Heart right ventricle (tissue), 16 donors: ENCODE results near the gene GTF3A. TPM values are rescaled to one million over a fixed set of nuclear protein-coding genes. Genes with fewer than 3 reads are reported as not detected.

Source experiments
- ATAC-seq, 8 donors: fragments of 200-7000 bp; cut with Tn5 transposase; one replicate each; pipeline ENCODE4 v1.9.1; 2020; ENCODE audit warnings: mild to moderate bottlenecking in 8 of 8, moderate library complexity in 8 of 8, moderate number of reproducible peaks in 1 of 8
- DNase-seq, 2 donors: peaks; one replicate each; pipeline ENCODE4 v3.0.0-alpha.2; 2020
- H3K27ac ChIP-seq, 10 donors: fragments of 200-600 bp; sonication (generic) in 2 of 10; one replicate each; pipeline versions ENCODE4 v1.5.0 to v1.8.0; 2020 to 2022; ENCODE audit warnings: mild to moderate bottlenecking in 3 of 10
- H3K27me3 ChIP-seq, 7 donors: fragments of 200-600 bp; one replicate each; pipeline ENCODE4 v1.8.0; 2021 to 2022; ENCODE audit warnings: mild to moderate bottlenecking in 2 of 7
- H3K36me3 ChIP-seq, 9 donors: fragments of 200-600 bp; sonication (generic) in 1 of 9; one replicate each; pipeline versions ENCODE4 v1.5.0 to v1.8.0; 2020 to 2022; ENCODE audit warnings: mild to moderate bottlenecking in 2 of 9
- H3K4me1 ChIP-seq, 9 donors: fragments of 200-600 bp; sonication (generic) in 1 of 9; one replicate each; pipeline versions ENCODE4 v1.5.0 to v1.8.0; 2020 to 2022; ENCODE audit warnings: mild to moderate bottlenecking in 4 of 9
- H3K4me3 ChIP-seq, 10 donors: fragments of 200-600 bp; sonication (generic) in 2 of 10; one replicate each; pipeline versions ENCODE4 v1.5.0 to v1.8.0; 2020 to 2022; ENCODE audit warnings: mild to moderate bottlenecking in 7 of 10, moderate library complexity in 2 of 10
- H3K9me3 ChIP-seq, 11 donors: fragments of 200-600 bp in 10 of 11; sonication (generic) in 2 of 11; one replicate each; pipeline versions ENCODE4 v1.5.0 to v1.8.0; 2013 to 2022; ENCODE audit warnings: mild to moderate bottlenecking in 2 of 11, control low read depth in 1 of 11, moderate library complexity in 1 of 11
- CTCF ChIP-seq, 9 donors: fragments of 200-600 bp; sonication (generic) in 2 of 9; IDR thresholded peaks; one replicate each; pipeline versions ENCODE4 v1.5.0 to v1.8.0; 2021 to 2022; ENCODE audit warnings: antibody characterized with exemption in 9 of 9, mild to moderate bottlenecking in 5 of 9, moderate library complexity in 1 of 9
- WGBS, 2 donors: extraction: QIAGEN DNeasy Blood & Tissue Kit; methylation state at CpG; one replicate each; pipeline ENCODE4 v1.1.7; 2013; ENCODE audit warnings: inconsistent platforms in 1 of 2; 5-methylcytosine and 5-hydroxymethylcytosine counted together
- intact Hi-C, 10 donors: fragments of 100-400 bp; cut with DNase I; formaldehyde crosslinking; loops; one replicate each; pipeline versions ENCODE4 v1.11.1 to v1.14.2; 2022
- polyA plus RNA-seq, 2 donors: library from polyadenylated mRNA; stranded (reverse); fragments of 200-250 nt; gene quantifications; one replicate each; pipeline ENCODE4 v1.2.3, GENCODE V29; 2013
- total RNA-seq, 10 donors: library from RNA; stranded (reverse); fragmentation: NEBNext Ultra II Directional in 3 of 10; extraction: Animal tissue kit (Norgen Biotek cat#: 25700) in 3 of 10; gene quantifications; one replicate each; pipeline versions ENCODE4 v1.2.1 to v1.2.4, GENCODE V29; 2021 to 2023
- donor health status: Arrhythmogenic right ventricular cardiomyopathy.
- donor health status: ischemic (EF 13 %, LVEDD 7.1; RV severe dilation, severe dysfunction).
- donor health status: healthy with polysubstance abuse.
- donor health status: DM: no; HTN: yes; CAD: no.
- donor health status: DM: no; HTN: no; CAD: no.
- donor health status: ischemic (EF 25% LVEDD 6.9; RV normal size, moderate dysfunction).
- donor health status: ischemic (EF 25% LVEDD 5.7; RV mildly dilated, moderate dysfunction).
- donor health status: healthy.
- donor health status: DM: yes; HTN: yes; CAD: no.
- donor health status: Ischemic cardiomyopathy.
- donor health status: ischemic (EF 35%, LVEDD 5.7; RV mildly dilated, moderate dysfunction).
- donor health status: nonischemic (EF 11% LVEDD 7.7; RV severe dilation, severe dysfunction).
- donor health status: DM: yes; HTN: yes; CAD: no.
- donor health status: PGD.
- donor health status: ischemic (EF 29% LVEDD 5.4; RV normal size, mild dysfunction).
- donor health status: nonischemic (EF 23%, LVEDD 6.1; RV moderate dilation, normal function).

GTF3A gene
- total and polyA plus RNA-seq, 12 donors, result 137 to 848 (median 175) TPM

- Histone ChIP-seq H3K27ac (no peak overlapping the region), H3K4me3 (no peak overlapping the region), H3K4me1 (peaks cover 0 to 14% (median 12%) of the 10 kb centered on the region in 9 donors), H3K27me3 (no peaks in the 10 kb centered on the region), H3K9me3 (no peaks in the 10 kb centered on the region), H3K36me3 (no peaks in the 10 kb centered on the region)
- no peak for TF ChIP-seq CTCF (IDR thresholded peaks at IDR 0.05)
- WGBS, 2 donors, result 77 to 80% methylated on average over 5 of the region's 5 CpGs
- intact Hi-C loops, result no loop called here
- DNase-seq, result no peak
- ATAC-seq, result no peak
Observed at GRCh38 chr13:27470075-27470820, 45.8 kb downstream of the GTF3A start.

- H3K4me1 ChIP-seq, result peaks cover 0 to under 1% (median 0%) of the 10 kb centered on the region in 9 donors
- H3K27ac ChIP-seq, result no peak overlapping the region
- WGBS, 2 donors, result 91 to 93% methylated on average over 2 of the region's 2 CpGs
- DNase-seq (no peak), ATAC-seq (no peak)
- H3K36me3 ChIP-seq, result no peaks in the 10 kb centered on the region
- H3K27me3 ChIP-seq, result no peaks in the 10 kb centered on the region
- TF ChIP-seq CTCF (IDR thresholded peaks at IDR 0.05), result no peak
- intact Hi-C loops, result no loop called here
- H3K9me3 ChIP-seq, result no peaks in the 10 kb centered on the region
- H3K4me3 ChIP-seq, result no peak overlapping the region
Observed at GRCh38 chr13:27472441-27472840, 48.0 kb downstream of the GTF3A start.

GRCh38 chr13:27472941-27473340, 48.5 kb downstream of the GTF3A start:
- ATAC-seq (no peak), DNase-seq (no peak)
- TF ChIP-seq CTCF (IDR thresholded peaks at IDR 0.05), result no peak
- Histone ChIP-seq H3K4me3 (no peak overlapping the region), H3K27ac (no peak overlapping the region), H3K9me3 (no peaks in the 10 kb centered on the region), H3K4me1 (no peaks in the 10 kb centered on the region), H3K27me3 (no peaks in the 10 kb centered on the region), H3K36me3 (no peaks in the 10 kb centered on the region)
- intact Hi-C loops, result no loop called here
- 82 to 84% methylated on average over 3 of the region's 3 CpGs for WGBS, 2 donors

- no peak overlapping the region for H3K27ac ChIP-seq
- no peaks in the 10 kb centered on the region for H3K9me3 ChIP-seq
- whole genome bisulfite sequencing, 2 donors, result 91 to 94% methylated on average over 13 of the region's 13 CpGs
- no peak for TF ChIP-seq CTCF (IDR thresholded peaks at IDR 0.05)
- H3K4me3 ChIP-seq, result no peak overlapping the region
- no peaks in the 10 kb centered on the region for H3K27me3 ChIP-seq
- H3K36me3 ChIP-seq, result no peaks in the 10 kb centered on the region
- intact Hi-C loops, result no loop called here
- no peaks in the 10 kb centered on the region for H3K4me1 ChIP-seq
- no peak for DNase-seq
- ATAC-seq, result no peak
Observed at GRCh38 chr13:27474751-27475268, 50.4 kb downstream of the GTF3A start.
